ENCODE data around the gene PTPRK. TPM values are rescaled to one million over a fixed set of nuclear protein-coding genes. Genes with fewer than 3 reads are reported as not detected.

The PTPRK gene
- polyA plus RNA-seq, 3 donors = 0.01 TPM; not detected in 2

GRCh38 chr6:128097009-128097408 is 423.4 kb downstream of the PTPRK start:
- Mint-ChIP-seq H3K9me3 (no peaks in the 10 kb centered on the region), H3K27ac (no peak overlapping the region), H3K4me1 (no peaks in the 10 kb centered on the region), H3K27me3 (ENCODE audit: low read depth in 3 of 3) (no peaks in the 10 kb centered on the region), H3K4me3 (no peak overlapping the region), H3K36me3 (no peaks in the 10 kb centered on the region)
- no peaks in the 10 kb centered on the region for H3K79me2 ChIP-seq (ENCODE audit: insufficient read depth, low read length)
- intact Hi-C loops (cut with micrococcal nuclease) = no loop called here
- no peaks in the 10 kb centered on the region for H3K9me3 ChIP-seq (replicated peaks in 1 of 2; ENCODE audit: control insufficient read depth in 1 of 2, insufficient read depth in 1 of 2, low read length in 2 of 2)
- H3K9ac ChIP-seq (ENCODE audit: insufficient read depth, low read length, poor library complexity, severe bottlenecking) = no peak overlapping the region
- H2AFZ ChIP-seq (ENCODE audit: insufficient read depth, low read depth, low read length, poor library complexity, severe bottlenecking) = no peak overlapping the region
- H3K36me3 ChIP-seq (replicated peaks in 1 of 2; ENCODE audit: control insufficient read depth in 1 of 2, insufficient read depth in 2 of 2, low read length in 2 of 2) = no peaks in the 10 kb centered on the region
- H3K27me3 ChIP-seq (ENCODE audit: control insufficient read depth in 2 of 2, insufficient read depth in 2 of 2, low read length in 2 of 2) = no peaks in the 10 kb centered on the region
- no peak for DNase-seq
- H4K20me1 ChIP-seq (ENCODE audit: insufficient read depth, low read length) = no peaks in the 10 kb centered on the region
- WGBS (ENCODE audit: insufficient coverage) = 92% methylated on average over 2 of the region's 3 CpGs
- H3K27ac ChIP-seq (ENCODE audit: low read depth in 1 of 2, low read length in 2 of 2) = no peak overlapping the region
- no peaks in the 10 kb centered on the region for H3K4me1 ChIP-seq (ENCODE audit: control insufficient read depth in 1 of 2, insufficient read depth in 2 of 2, low read length in 2 of 2)
- H3K4me3 ChIP-seq (replicated peaks in 1 of 3; ENCODE audit: low read depth in 2 of 3, low read length in 3 of 3) = no peak overlapping the region
- TF ChIP-seq CTCF (IDR thresholded peaks at IDR 0.05) = no peak
- H3K4me2 ChIP-seq (replicated peaks; ENCODE audit: extremely low read depth, low read length, poor library complexity, severe bottlenecking) = no peak overlapping the region

- H3K4me1 Mint-ChIP-seq = no peaks in the 10 kb centered on the region
- H3K9me3 Mint-ChIP-seq = peaks cover 0 to 1% (median 0%) of the 10 kb centered on the region in 7 donors
- Histone ChIP-seq H3K27ac (ENCODE audit: low read depth in 1 of 2, low read length in 2 of 2) (no peak overlapping the region), H3K9me3 (replicated peaks in 1 of 2; ENCODE audit: control insufficient read depth in 1 of 2, insufficient read depth in 1 of 2, low read length in 2 of 2) (no peaks in the 10 kb centered on the region), H4K20me1 (ENCODE audit: insufficient read depth, low read length) (no peaks in the 10 kb centered on the region), H3K79me2 (ENCODE audit: insufficient read depth, low read length) (no peaks in the 10 kb centered on the region), H3K27me3 (ENCODE audit: control insufficient read depth in 2 of 2, insufficient read depth in 2 of 2, low read length in 2 of 2) (no peaks in the 10 kb centered on the region), H3K36me3 (replicated peaks in 1 of 2; ENCODE audit: control insufficient read depth in 1 of 2, insufficient read depth in 2 of 2, low read length in 2 of 2) (no peaks in the 10 kb centered on the region), H2AFZ (ENCODE audit: insufficient read depth, low read depth, low read length, poor library complexity, severe bottlenecking) (no peak overlapping the region), H3K9ac (ENCODE audit: insufficient read depth, low read length, poor library complexity, severe bottlenecking) (no peak overlapping the region), H3K4me1 (ENCODE audit: control insufficient read depth in 1 of 2, insufficient read depth in 2 of 2, low read length in 2 of 2) (no peaks in the 10 kb centered on the region), H3K4me3 (replicated peaks in 1 of 3; ENCODE audit: low read depth in 2 of 3, low read length in 3 of 3) (no peak overlapping the region), H3K4me2 (replicated peaks; ENCODE audit: extremely low read depth, low read length, poor library complexity, severe bottlenecking) (no peak overlapping the region)
- H3K27ac Mint-ChIP-seq = no peak overlapping the region
- peaks cover 0 to 1% (median 0%) of the 10 kb centered on the region in 3 donors for H3K27me3 Mint-ChIP-seq (ENCODE audit: low read depth in 3 of 3)
- H3K36me3 Mint-ChIP-seq = no peaks in the 10 kb centered on the region
- H3K4me3 Mint-ChIP-seq = no peak overlapping the region
- no peak for TF ChIP-seq CTCF (IDR thresholded peaks at IDR 0.05)
- intact Hi-C loops (cut with micrococcal nuclease) = no loop called here
- no peak for DNase-seq
Measured at GRCh38 chr6:128095362-128095761, 425.0 kb downstream of the PTPRK start.

Data from CD14-positive monocyte (primary cell).